HG03432 (cell line): ENCODE results near the gene SDCBP2.

Experiments used
- ATAC-seq: cut with Tn5 transposase; IDR thresholded peaks from one replicate; pipeline ENCODE4 v1.9.1; 2021; ENCODE audit warnings: mild to moderate bottlenecking, moderate library complexity; ENCODE audit not compliant: unreplicated experiment

The SDCBP2 gene

DNA sequence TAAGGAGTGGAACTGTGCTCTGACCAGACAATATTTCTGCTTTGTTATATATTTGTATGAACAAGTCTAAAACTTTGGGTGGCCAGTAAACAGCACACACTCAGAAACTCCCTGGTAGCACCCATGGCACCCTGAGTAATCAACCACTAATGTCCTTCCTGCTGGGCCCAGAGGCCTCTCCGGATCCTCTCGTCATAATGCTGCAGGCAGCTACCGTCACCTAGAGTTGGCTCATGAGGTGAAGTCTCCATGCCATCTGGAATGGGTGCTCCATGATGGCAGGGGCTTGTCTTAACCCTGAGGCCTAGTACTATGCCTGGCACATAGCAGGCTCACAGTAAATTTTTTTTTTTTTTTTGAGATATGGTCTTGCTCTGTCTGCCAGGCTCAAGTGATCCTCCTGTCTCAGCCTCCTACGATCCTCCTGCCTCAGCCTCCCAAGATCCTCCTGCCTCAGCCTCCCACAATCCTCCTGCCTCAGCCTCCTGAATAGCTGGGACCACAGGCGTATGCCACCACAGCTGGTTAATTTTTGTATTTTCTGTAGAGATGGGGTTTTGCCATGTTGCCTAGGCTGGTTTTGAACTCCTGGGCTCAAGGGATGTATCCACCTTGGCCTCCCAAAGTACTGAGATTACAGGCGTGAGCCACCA lies 3.0 kb upstream of the SDCBP2 start:
- no peak for ATAC-seq

DNA sequence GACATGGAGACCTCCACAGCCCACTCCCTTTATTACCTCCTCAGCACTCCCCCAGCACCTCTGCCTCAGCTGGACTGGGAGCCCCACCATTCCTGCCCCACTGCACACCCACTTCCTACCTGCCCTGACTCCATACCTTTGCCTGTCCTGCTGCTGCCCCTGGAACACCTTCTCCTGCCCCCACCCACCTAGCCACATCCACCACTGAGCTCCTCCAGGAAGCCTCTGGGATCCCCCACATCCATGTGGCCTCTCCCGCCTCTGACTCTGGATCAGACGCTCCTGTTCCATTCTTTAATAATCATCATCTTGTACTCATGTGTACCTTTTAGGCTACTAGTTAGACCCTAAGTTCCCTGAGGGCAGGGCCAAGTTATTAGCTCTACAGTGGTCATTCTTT lies 2.2 kb upstream of the SDCBP2 start:
- ATAC-seq, result no peak

DNA sequence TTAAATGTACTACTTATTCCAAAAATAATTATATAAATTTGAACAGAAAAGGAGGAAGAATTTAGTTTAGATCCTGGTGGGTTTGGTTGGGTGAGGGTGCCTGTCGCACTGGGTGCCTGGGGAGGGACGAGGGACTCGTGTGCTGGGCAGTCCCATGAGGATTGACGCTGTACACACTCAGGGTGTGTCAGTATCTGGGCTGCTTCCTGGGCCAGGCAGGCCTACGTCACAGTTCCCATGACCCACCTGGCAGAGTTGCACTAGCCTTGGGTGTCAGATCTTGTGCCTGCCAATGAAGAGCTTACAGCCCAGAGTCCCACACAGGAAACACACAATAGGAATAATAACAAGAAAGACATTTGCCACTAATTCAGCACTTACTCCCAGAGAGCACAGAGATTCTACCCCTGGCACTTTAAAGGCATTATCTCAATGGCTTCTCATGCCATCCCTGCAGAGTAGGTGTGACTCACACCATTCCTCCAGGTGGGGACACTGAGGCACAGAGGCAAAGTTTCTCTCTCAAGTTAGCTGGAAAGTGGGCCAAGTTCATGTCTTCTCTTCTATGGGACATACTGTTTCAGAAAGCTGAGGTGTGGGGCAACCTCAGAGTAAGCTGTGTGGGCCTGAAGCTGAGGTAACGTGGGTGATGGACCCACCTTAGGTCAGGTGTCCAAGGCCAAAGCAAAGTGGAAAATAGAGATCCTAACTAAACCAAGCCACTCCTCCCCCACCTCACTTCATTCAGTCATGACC lies 1.3 kb upstream of the SDCBP2 start:
- ATAC-seq, result peak; percentile 54

DNA sequence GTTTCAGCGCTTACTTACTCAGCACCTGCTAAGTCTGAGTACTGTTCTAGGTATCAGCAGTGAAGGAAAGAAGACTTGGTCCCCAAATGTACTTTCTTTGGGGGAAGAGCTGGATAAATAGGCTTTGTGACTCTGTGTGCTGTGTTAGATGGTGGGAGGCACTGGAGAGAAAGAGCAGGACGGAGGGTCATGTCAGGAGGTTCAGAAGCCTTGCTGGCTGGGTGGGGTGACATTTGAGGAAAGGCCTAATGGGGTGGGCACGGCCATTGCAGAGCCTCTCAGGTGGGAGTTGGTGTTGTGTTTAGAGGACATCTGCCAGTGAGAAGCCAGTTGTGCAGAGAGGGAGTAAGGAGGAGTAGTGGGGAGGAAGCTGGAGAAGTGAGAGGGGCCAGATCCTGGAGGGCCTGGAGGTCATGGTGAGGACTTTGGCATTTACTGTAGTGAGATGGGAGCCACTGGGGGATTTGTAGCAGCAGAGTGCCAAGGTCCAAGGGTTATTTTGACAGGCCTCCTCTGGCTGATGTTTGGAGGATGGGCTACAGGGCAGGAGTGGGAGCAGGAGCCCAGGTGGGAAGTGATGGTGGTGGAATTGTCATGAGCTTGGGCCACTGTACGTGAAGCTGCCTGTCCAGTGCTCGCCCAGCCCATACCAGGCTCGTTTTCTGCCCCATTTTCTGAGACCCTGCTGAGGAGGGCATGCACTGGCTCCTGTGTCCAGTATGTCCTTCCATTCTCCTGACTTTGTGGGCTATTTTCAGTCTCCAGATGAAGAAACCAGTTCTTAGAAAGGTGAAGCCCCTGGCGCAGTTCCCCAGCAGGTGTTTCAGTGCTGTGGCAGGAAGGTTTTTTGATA lies 886 bp downstream of the SDCBP2 start:
- no peak for ATAC-seq

DNA sequence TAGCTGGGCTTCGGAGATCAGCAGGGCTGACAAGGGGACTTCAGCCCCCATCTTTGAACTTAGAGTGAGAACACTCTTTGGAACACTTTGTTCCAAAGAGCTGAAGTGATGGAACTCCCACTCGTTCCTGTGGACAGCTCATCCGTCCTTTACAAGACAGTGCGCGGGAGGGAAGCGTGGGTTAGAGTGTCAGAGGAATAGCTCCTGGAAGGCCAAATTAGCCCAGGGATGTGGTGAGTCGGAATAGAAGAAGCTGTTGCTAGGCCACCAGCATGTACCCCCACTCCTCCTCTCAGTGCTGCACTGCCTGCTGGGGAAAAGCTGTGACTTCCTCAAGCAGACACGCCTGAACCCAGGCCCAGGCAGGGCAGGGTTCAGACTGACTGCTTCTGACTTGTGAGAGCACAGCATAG lies 1.7 kb downstream of the SDCBP2 start:
- no peak for ATAC-seq

DNA sequence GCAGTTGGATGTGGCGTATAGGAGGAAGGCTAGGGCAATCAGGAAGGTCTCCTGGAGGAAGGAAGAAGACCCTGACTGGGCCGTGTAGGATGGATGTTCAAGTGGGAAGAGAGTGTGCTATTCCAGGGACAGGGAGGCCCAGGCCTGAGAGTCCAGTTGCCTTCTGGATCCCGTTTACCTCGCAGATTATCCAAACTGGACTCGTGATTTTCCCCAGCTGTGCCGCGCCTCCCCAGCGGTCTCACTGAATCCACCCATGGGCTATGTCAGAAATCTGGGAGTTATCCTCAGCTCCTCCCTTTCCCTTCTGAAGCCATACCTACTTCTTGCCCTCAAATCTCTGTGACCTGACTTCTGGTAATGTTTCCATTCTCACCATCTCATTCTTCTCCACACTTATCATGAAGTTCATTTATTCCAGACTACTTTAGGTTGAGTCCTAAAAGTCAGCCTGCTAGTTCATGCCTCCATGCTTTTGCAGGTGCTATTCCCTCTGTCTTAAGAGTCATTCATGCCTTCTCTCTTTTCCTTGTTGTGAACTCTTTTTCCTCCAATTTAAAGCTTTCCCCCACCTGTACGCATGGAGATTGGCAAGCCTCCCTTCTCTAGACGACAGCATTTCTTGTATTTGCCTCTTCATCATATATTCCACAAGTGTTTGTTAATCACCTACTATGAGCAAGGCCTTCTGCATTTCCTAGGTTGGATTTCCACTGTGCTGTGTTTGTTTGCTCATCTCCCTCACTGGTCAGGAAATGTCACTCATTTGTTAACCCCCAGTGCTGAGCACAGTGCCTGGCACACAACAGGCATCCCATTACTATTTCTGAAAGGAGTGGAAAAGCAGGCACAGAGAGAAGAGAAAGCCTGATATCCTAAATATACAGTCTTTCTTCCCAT lies 2.7 kb downstream of the SDCBP2 start:
- ATAC-seq, result no peak

DNA sequence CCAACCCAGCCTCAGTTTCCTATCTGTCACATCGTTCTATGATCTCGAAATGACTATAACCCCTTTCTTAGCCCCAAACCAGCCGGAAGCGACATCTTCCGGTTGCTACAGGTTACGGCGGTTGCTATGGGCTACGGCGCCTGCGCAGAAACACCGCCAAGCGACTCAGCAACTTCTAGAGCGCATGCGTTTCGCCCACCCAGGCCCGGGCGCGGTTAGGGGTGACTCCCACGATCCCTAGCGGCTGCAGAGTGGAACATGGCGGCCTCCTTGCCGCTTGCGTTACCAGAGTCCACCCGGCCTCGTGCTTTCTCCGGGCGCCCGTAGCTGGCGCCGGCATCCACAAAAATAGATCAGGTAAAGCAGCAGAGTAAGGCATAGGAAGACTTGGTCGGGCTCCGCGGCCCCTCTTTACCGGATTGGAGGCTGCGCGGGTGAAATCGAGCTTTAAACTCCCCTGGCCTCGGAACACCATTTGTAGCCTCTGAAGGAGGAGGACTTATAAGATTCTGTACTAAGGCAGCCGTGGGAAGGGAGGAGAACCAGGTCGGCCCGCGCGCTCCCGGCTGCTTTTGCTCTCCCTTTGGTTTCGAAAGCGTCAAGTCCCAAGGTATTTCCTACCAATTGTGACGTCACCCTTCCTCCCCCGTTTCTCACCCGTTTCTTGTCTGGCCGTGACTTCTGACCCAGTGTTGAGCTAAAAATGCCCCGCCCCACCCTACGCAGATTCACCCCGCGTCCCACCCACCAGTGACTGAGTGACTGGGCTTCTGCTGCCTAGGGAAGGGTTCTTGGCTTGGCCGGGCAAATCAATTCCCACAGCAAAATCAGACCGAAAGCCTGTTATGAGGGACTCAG lies 3.5 kb downstream of the SDCBP2 start:
- ATAC-seq, result peak; percentile 84

DNA sequence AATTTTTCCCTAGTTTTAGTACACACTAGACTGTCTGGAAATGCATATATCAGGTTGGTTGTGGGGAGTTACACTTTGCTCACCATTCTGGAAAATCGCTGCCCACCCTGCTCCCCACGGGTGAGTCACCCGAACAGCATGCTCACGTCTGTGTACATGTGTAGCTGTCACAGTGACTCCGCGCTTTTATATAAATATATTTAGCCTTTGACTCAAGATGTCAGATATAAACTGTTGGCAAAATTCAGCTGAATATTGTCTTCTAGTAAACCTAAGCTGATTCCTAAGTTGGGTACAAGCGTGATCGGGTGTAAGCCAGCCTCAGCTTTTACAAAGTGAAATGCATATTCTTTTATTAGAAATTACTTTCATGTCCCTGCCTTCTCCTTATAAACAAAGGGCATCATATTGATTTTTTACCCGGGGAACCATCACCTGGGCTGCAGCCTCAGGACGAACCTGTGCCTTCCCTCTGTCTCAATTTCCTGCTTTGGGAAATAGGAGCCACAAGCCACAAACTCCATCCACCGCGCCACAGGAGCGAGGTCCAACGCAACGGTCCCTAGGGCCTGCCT lies 4.3 kb downstream of the SDCBP2 start:
- ATAC-seq, result no peak

DNA sequence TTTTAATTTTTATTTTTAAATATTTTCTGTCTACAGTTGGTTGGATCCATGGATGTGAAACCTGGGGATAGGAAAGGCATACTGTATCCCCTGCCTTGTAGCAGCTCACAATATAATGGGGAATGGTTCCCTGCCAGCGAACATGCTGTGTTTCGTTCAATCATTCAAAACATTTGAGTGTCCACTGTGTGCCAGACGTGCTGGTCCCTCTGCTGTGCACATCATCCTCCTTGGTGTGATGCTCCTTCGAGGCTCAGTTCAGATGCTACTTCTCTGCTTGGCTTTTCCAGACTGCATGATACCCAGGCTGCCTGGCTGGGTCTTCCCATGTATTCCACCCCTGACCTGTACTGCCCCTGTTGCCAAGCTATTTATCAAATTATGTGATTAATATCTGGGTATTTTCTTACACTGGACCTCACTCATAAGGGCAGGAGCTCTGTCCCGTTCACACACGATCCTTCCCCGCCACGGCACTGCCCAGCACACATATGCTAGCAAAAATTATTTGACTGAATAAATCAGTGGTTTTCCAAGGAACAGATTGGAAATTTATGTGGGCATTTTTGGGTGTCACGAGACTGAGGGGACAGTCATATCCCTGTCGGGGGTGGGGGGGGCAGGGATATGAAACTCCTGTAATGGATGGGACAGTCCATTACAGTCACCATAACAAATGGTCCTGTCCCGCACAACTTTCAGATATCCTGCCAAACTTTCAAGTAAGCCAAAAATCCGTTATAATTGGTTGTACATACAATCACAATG lies 4.9 kb downstream of the SDCBP2 start:
- ATAC-seq, result no peak

DNA sequence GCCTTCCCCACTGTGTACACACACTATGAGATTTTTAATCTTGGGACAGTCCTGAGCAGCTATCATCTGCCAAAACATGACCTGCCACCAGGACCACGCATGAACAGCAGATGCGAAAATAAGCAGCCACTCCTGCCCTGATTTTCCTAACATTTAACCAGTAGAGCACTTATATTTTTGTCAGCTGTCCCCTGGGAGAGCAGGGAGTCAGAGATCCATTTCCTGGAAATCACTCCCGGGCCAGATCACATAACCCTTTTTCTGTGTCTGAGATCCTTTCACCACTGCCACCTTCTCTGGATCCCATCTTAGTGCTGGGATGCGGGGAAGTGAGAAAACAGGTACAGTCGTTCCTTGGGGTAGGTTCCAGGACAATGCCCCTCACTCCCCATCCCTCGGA lies 5.7 kb downstream of the SDCBP2 start:
- no peak for ATAC-seq

DNA sequence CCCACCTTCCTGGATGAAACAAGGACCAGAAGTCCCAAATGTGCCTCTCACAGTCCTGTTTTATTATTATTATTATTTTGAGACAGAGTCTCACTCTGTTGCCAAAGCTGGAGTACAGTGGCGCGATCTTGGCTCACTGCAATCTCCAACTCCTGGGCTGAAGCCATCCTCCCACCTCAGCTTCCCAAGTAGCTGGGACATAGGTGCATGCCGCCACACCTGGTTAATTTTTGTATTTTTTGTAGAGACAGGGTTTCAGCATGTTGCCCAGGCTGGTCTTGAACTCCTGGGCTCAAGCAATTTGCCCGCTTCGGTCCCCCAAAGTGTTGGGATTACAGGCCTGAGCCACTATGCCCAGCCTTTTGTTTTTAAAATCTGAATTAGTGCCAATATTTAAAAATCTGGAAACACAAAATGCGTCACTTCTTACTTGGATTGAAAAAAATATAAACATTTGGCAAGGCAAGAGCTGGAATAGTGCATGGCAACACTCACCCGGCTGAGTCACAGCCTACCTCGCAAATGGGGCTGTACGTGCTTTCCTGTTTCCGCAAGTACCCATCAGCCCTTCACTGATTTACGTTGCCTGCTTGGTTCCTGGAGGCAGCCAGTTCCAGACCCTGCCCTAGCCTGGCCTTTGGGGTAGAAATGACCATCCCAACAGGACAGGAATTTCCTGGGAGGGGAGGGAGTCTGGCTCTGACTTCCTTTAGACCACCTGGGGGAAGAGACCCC lies 6.3 kb downstream of the SDCBP2 start:
- ATAC-seq, result no peak

DNA sequence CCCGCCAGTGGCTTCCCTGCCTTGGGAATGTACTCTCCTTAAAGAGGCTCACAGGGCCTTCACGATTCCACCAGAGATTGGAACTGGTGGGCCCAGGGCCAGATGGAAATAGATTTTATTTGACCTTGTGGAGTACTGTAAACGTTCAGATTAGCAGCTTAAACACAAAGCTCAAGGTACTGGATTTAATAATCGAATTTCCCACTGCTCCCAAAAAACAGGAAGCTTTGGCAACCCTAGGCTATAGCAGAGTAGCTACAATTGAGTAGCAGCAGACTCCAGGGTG lies 7.3 kb downstream of the SDCBP2 start:
- no peak for ATAC-seq

DNA sequence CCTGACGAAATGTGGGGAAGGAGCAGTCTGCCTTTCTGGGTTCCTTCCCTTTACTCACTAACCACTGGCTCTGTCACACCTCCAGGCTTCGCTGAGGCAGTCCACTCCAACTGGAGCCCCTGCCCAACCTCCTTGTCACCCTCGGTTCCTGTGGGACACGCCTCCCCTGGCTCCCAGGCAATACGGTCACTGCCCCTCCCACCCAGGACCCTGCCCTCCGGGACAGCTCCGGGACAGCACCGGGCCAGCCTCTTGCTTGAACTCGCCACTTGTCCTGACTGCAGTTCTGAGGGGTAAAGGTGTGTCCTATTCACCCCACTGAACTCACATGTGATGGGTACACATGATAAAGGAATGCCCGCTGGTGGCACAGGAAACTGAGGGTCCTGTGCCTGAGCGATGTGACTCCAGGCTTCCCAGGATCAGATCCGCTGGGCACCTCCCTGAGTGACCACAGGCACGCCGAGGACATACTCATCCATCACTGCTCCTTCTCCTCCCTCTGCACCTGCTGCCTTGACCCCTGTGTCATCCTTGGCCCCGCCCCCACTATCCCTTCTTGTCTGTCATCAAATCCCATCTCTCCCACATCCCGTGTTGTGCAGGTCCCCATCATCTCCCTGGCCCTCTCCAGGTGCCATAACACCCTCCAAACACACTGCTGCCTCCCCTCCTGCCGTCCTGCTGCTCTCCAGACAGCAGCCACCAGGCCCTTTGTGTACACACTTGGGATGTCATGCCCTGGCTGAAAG lies 7.9 kb downstream of the SDCBP2 start:
- ATAC-seq, result no peak

DNA sequence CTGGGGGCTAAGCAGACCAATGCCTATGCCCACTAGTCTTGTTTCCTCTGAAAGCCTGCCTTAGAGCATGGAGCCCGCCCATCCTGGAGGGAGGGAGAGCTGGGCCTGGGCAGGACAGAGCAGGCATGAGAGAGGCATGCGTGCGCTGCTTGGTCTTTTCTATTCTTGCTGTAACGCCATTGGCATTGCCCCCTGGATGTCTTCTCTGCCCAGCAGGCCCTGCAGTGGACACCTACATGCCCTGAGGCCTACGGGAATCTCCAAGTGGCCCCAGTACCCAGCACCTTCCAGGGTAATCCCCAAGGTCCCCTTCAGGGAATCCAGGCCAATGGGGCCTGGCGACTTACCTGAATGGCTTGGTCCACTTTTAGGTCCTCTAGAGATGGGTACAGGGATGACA lies 8.9 kb downstream of the SDCBP2 start:
- ATAC-seq, result no peak

DNA sequence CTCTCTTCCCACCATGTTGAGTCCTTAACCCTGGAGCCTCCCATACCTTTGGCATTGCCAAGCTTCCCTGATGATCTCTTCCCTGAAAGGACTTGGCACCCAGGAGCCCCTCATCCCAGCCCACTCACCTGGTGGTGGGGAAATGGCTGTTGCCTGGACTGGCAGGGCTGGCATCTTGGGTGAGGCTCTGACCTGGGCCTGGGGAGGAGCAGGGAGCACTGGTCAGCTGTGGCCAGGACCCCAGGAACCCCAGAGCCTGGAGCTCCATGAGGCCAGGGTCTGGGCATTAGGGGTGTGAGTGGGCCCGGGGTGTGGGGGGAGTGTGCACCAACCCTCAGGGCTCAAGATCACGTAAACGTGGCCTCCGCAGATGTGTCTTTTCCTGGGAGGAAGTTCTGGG lies 9.5 kb downstream of the SDCBP2 start:
- ATAC-seq, result no peak

DNA sequence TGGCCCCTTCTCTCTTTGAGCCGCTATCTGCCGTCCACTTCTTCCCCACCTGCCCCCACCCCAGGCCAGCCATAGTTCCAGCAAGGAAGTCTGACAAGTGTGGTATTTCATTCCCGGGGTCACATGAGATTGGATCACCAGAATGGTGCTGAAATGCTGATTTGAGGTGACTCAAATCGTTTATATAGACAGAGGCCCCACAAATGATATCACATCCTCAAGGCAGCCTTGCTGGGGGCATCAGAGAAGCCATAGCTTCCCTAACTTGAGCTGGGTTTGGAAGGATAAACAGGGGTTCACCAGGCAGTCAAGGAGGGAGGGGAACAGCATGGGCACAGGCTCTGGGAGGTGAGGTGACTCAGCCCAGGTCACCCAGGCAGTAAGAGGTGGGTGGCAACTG lies 9.9 kb downstream of the SDCBP2 start:
- no peak for ATAC-seq

DNA sequence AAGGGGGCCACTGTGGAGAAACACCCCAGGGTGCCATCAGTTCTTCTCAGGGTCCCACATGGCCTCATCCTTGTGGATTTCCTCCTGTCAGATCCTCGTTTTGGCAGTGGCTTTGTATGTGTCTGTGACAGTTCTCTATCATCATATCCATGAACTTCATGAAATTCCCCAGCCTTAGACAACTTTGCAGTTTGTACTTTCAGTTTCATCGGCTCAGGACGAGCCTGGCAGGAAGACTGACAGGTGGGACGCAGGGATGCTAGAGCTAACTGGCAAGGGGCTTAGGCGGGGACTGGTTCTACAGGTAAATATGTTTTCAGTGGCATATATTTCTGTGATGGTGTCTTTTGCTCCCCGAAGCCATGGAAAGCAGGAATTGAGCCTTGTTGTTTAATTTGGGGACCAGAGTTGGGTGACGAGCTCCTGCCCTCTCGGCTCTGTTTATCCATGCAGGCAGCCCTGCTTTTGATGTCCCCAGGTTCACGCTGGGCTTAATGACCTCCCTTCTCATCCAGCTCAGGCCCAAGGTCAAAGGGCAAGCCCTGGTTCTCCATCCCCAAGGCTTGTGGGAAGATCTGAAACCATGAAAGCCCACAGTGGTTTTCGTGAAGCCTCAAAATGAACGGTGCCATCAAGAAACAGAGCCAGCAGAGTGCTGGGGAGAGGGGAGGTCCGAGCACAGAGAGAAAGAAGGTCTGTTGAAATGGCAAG lies 11.2 kb downstream of the SDCBP2 start:
- ATAC-seq, result no peak
